Ishikawa (cell line): ENCODE results near the gene RXFP2.

Experiments
- CEBPB ChIP-seq: IDR thresholded peaks from 2 replicates; pipeline ENCODE4 v1.6.1; 2012
- CREB1 ChIP-seq: IDR thresholded peaks from 2 replicates; pipeline ENCODE4 v1.6.1; 2012; ENCODE audit warnings: low read depth
- EGR1 ChIP-seq: IDR thresholded peaks from 2 replicates; pipeline ENCODE4 v1.6.1; 2012
- EP300 ChIP-seq: IDR thresholded peaks from 2 replicates; pipeline ENCODE4 v1.6.1; 2012; ENCODE audit warnings: borderline replicate concordance
- FOXM1 ChIP-seq: IDR thresholded peaks from 2 replicates; pipeline ENCODE4 v1.6.1; 2012; ENCODE audit warnings: low read depth, borderline replicate concordance
- NFIC ChIP-seq: IDR thresholded peaks from 2 replicates; pipeline ENCODE4 v1.6.1; 2012
- RAD21 ChIP-seq: IDR thresholded peaks from 2 replicates; pipeline ENCODE4 v1.6.1; 2012; ENCODE audit warnings: low read depth
- REST ChIP-seq: IDR thresholded peaks from 2 replicates; pipeline ENCODE4 v1.6.1; 2012; ENCODE audit warnings: low read depth, mild to moderate bottlenecking
- TAF1 ChIP-seq: IDR thresholded peaks from 2 replicates; pipeline ENCODE4 v1.6.1; 2012; ENCODE audit warnings: low read depth, mild to moderate bottlenecking
- TCF12 ChIP-seq: IDR thresholded peaks from 2 replicates; pipeline ENCODE4 v1.6.1; 2012; ENCODE audit warnings: low read depth
- TEAD4 ChIP-seq: IDR thresholded peaks from 2 replicates; pipeline ENCODE4 v1.6.1; 2012
- USF1 ChIP-seq: IDR thresholded peaks from 2 replicates; pipeline ENCODE4 v1.6.1; 2012
- YY1 ChIP-seq: IDR thresholded peaks from 2 replicates; pipeline ENCODE4 v1.6.1; 2012; ENCODE audit warnings: low read depth
- ZBTB7A ChIP-seq: IDR thresholded peaks from 2 replicates; pipeline ENCODE4 v1.6.1; 2012; ENCODE audit warnings: low read depth
- TF ChIP-seq, protein P1 (sequence below): IDR thresholded peaks from 2 replicates; pipeline ENCODE4 v1.6.1; 2012

Gene RXFP2

GRCh38 chr13:31739226-31739625 lies at the start of gene RXFP2:
RXFP2 (plus strand) TSS chr13:31739526; CDS start chr13:31739613, 87 bp downstream.
- TF ChIP-seq REST (no peak), EP300 (no peak), USF1 (no peak), TCF12 (no peak), CREB1 (no peak)

- no peak for TF ChIP-seq NFIC
- TF ChIP-seq, protein P1, sequence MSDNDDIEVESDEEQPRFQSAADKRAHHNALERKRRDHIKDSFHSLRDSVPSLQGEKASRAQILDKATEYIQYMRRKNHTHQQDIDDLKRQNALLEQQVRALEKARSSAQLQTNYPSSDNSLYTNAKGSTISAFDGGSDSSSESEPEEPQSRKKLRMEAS, result no peak
- TF ChIP-seq EGR1, result no peak
- no peak for TF ChIP-seq FOXM1
- TF ChIP-seq TAF1, result no peak
- no peak for TF ChIP-seq USF1
- no peak for TF ChIP-seq CEBPB
Measured at GRCh38 chr13:31697290-31697689, 42.0 kb upstream of the RXFP2 start.

- TF ChIP-seq EGR1 (no peak), REST (no peak), TCF12 (no peak), CEBPB (no peak), USF1 (no peak), TEAD4 (no peak), CREB1 (no peak), YY1 (no peak), TAF1 (no peak)
- TF ChIP-seq, protein P1, result no peak
Measured at GRCh38 chr13:31699650-31700049, 39.7 kb upstream of the RXFP2 start.

DNA sequence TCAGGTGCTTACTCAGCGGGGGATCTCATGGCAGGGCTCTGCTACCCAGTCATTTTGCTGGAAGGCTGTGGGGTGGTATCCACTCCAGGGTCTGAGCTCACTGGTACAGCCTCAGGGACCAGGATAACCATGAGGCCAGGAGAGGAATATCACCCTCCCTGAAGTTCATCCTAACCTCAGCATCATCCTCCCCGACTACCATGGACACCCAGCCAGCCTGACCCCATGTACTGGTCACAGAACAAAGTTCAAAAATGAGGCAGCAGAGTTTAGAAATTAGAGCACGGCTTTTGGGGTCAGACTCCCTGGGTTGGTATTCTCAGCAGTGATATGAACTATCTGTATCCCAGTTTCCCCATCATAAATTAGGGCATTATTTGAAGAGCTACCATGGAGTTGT lies 35.5 kb upstream of the RXFP2 start:
- TF ChIP-seq EGR1 (no peak), TAF1 (no peak), USF1 (no peak), YY1 (no peak), ZBTB7A (no peak), TEAD4 (no peak), RAD21 (no peak), REST (no peak), CREB1 (no peak), FOXM1 (no peak), NFIC (no peak), EP300 (no peak), TCF12 (no peak), CEBPB (no peak)
- TF ChIP-seq, protein P1, result no peak
